ENCODE data around the gene AP3B1. TPM values are rescaled to one million over a fixed set of nuclear protein-coding genes. Genes with fewer than 3 reads are reported as not detected.

The AP3B1 gene
- polyA plus RNA-seq, 3 donors, result 20.3 to 39.8 (median 24.9) TPM

DNA sequence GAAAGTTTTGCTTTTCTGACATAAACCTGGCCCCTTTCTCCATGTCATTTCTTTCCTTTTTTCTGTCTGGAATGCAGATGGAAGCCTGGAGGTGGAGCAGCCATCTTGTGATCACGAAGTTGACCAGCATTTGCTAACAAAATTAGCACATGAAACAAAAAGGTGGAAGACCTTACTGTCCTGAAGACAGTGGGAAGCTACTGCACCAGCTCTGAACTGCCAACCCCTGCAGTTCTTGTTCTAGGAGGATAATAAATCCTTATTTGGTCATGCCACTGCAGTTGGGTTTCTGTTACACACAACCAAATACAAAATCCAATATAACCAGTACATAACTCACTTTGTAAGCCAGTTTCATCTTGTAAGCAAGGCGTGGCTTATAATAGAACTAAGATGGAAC lies 269.0 kb downstream of the AP3B1 start:
- Histone ChIP-seq H3K36me3 (replicated peaks in 1 of 2; ENCODE audit: control insufficient read depth in 1 of 2, insufficient read depth in 2 of 2, low read length in 2 of 2) (peaks cover 5 to 48% of the 10 kb centered on the region in 2 donors), H3K4me3 (replicated peaks in 1 of 3; ENCODE audit: low read depth in 2 of 3, low read length in 3 of 3) (no peak overlapping the region), H3K9me3 (replicated peaks in 1 of 2; ENCODE audit: control insufficient read depth in 1 of 2, insufficient read depth in 1 of 2, low read length in 2 of 2) (no peaks in the 10 kb centered on the region), H4K20me1 (ENCODE audit: insufficient read depth, low read length) (no peaks in the 10 kb centered on the region), H3K27me3 (ENCODE audit: control insufficient read depth in 2 of 2, insufficient read depth in 2 of 2, low read length in 2 of 2) (no peaks in the 10 kb centered on the region), H3K9ac (ENCODE audit: insufficient read depth, low read length, poor library complexity, severe bottlenecking) (no peak overlapping the region), H3K27ac (ENCODE audit: low read depth in 1 of 2, low read length in 2 of 2) (no peak overlapping the region), H2AFZ (ENCODE audit: insufficient read depth, low read depth, low read length, poor library complexity, severe bottlenecking) (no peak overlapping the region), H3K4me2 (replicated peaks; ENCODE audit: extremely low read depth, low read length, poor library complexity, severe bottlenecking) (no peak overlapping the region), H3K4me1 (ENCODE audit: control insufficient read depth in 1 of 2, insufficient read depth in 2 of 2, low read length in 2 of 2) (no peaks in the 10 kb centered on the region), H3K79me2 (ENCODE audit: insufficient read depth, low read length) (no peaks in the 10 kb centered on the region)
- DNase-seq, result no peak
- Mint-ChIP-seq H3K27me3 (ENCODE audit: low read depth in 3 of 3) (no peaks in the 10 kb centered on the region), H3K36me3 (peaks cover 28 to 33% of the 10 kb centered on the region in 2 donors), H3K4me1 (peaks cover 3% of the 10 kb centered on the region), H3K27ac (no peak overlapping the region), H3K4me3 (no peak overlapping the region), H3K9me3 (no peaks in the 10 kb centered on the region)
- 88% methylated on average over 1 of the region's 2 CpGs for WGBS (ENCODE audit: insufficient coverage)
- no peak for TF ChIP-seq CTCF (IDR thresholded peaks at IDR 0.05)
- intact Hi-C loops (cut with micrococcal nuclease), result no loop called here

DNA sequence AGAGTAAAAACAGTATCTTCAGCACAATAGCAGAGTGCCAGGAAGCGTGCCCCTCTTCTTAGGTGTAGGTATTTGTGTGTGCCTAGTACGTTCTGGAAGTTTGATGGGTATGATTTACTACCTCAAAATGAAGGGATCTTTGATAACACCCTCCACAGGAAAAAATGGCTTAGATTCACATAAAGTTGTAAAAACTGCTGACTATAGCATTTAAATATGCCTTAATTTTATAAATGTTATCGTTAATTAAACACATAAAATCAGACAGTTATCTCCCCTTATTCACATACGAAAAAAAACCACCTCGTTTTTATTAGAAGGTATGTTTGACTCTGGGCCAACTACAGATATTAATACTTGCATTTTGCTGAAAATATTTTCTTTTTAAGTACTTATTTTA lies 274.8 kb downstream of the AP3B1 start:
- no CpG with 5 or more reads among the region's 5 CpGs for WGBS (ENCODE audit: insufficient coverage)
- Mint-ChIP-seq H3K9me3 (no peaks in the 10 kb centered on the region), H3K4me1 (peaks cover 3% of the 10 kb centered on the region), H3K36me3 (peaks cover 24 to 31% of the 10 kb centered on the region in 2 donors), H3K27ac (no peak overlapping the region), H3K27me3 (ENCODE audit: low read depth in 3 of 3) (no peaks in the 10 kb centered on the region), H3K4me3 (no peak overlapping the region)
- no peaks in the 10 kb centered on the region for H3K4me1 ChIP-seq (ENCODE audit: control insufficient read depth in 1 of 2, insufficient read depth in 2 of 2, low read length in 2 of 2)
- intact Hi-C loops (cut with micrococcal nuclease), result no loop called here
- H3K9ac ChIP-seq (ENCODE audit: insufficient read depth, low read length, poor library complexity, severe bottlenecking), result no peak overlapping the region
- no peaks in the 10 kb centered on the region for H3K9me3 ChIP-seq (replicated peaks in 1 of 2; ENCODE audit: control insufficient read depth in 1 of 2, insufficient read depth in 1 of 2, low read length in 2 of 2)
- H3K79me2 ChIP-seq (ENCODE audit: insufficient read depth, low read length), result no peaks in the 10 kb centered on the region
- H2AFZ ChIP-seq (ENCODE audit: insufficient read depth, low read depth, low read length, poor library complexity, severe bottlenecking), result no peak overlapping the region
- H3K27me3 ChIP-seq (ENCODE audit: control insufficient read depth in 2 of 2, insufficient read depth in 2 of 2, low read length in 2 of 2), result no peaks in the 10 kb centered on the region
- H3K36me3 ChIP-seq (replicated peaks in 1 of 2; ENCODE audit: control insufficient read depth in 1 of 2, insufficient read depth in 2 of 2, low read length in 2 of 2), result peaks cover 0 to 58% of the 10 kb centered on the region in 2 donors
- no peak for TF ChIP-seq CTCF (IDR thresholded peaks at IDR 0.05)
- H3K4me2 ChIP-seq (replicated peaks; ENCODE audit: extremely low read depth, low read length, poor library complexity, severe bottlenecking), result no peak overlapping the region
- H3K4me3 ChIP-seq (replicated peaks in 1 of 3; ENCODE audit: low read depth in 2 of 3, low read length in 3 of 3), result no peak overlapping the region
- DNase-seq, result no peak
- no peak overlapping the region for H3K27ac ChIP-seq (ENCODE audit: low read depth in 1 of 2, low read length in 2 of 2)
- H4K20me1 ChIP-seq (ENCODE audit: insufficient read depth, low read length), result no peaks in the 10 kb centered on the region
